ENCODE measurements around the gene ASTE1.

GRCh38 chr3:131033480-131034080 lies 7.0 kb upstream of the ASTE1 start:
- no peak for TF ChIP-seq POLR2AphosphoS5 (IDR thresholded peaks at IDR 0.05; ENCODE audit: low read depth, low read length)
- TF ChIP-seq BCL11A (IDR thresholded peaks at IDR 0.05; ENCODE audit: low read depth in 2 of 2, low read length in 2 of 2), result no peak
- TF ChIP-seq CTCF (IDR thresholded peaks at IDR 0.05; ENCODE audit: control extremely low read depth in 1 of 3, insufficient read depth in 1 of 3, low read depth in 1 of 3, low read length in 3 of 3), result peak in 2 of 3 experiments; percentile 25 to 59; a peak in 2 of 4 replicates
- TF ChIP-seq POLR2A (IDR thresholded peaks at IDR 0.05; ENCODE audit: control extremely low read depth in 1 of 2, low read depth in 2 of 2, low read length in 2 of 2), result no peak
